NCI-H345 treated with DMSO at 0.1 percent for 48 hours (cell line): ENCODE results near the gene ALDH3B1.
A peak's percentile ranks its signal among the peaks of the same experiment; 100 is the strongest.

ENCODE experiments used
- DNase-seq: peaks from one replicate; lab custom pipeline; 2025; ENCODE audit not compliant: unreplicated experiment; lab: John Stamatoyannopoulos, UW

The ALDH3B1 gene

DNA sequence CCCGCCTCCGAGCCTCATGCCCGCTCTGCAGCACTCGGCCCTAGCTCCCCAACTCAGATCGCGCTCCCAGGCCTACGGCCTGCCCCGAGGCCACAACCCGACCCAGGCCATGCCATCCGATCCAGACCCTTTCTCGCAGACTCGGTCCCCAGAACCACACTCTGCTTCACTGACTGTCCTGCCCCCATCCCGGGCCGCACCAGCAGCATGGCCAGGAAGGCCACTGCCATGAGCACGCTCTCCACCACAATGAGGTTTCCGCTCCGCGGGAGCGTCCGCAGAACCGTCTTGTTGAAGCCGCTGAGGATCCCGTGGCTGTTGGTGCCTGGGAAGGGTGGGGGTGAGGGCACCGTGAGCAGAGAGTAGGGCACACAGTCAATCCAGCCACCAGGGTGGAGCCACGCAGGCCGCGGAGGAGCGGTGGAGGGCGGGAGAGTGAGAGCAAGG, 12.6 kb upstream of the ALDH3B1 start:
- DNase-seq, result no peak

DNA sequence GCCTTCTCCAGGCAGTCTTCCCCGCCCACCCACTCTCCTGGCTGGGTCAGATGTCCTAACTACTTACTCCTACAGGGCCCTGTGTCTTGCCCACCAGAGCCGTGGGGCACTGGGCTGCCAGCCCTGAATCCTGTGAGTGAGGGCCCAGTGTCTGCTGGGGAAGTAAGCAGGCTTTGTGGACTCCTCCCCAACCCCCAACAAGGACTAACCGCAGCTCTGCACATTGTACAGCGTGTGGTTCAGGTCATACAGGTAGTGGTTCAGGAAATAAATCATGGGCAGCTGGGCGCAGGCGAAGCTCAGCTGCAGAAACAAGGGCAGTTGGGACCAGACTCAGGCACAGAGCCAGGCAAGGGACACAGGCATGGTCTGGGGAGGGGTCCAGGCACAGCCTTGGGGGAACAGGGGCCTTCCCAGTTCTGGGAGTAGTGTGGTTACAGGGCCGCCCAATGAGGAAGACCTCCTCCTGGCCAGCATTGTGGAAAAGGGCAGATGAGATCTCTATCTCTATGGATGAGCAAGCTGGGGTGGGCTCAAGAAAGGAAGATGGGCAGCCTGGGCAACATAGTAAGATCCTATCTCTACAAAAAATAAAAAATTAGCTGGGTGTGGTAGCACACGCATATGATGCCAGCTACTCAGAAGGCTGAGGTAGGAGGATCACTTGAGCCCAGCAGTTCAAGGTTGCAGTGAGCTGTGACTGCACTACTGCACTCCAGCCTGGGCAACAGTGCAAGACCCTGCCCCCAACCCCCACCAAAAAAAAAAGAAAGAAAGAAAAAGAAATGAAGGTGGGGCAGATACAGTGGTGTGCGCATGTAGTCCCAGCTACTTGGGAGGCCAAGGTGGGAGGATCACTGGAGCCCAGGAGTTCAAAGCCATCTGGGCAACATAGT, 11.7 kb upstream of the ALDH3B1 start:
- DNase-seq, result no peak

GRCh38 chr11:67999201-67999629, 10.9 kb upstream of the ALDH3B1 start:
- no peak for DNase-seq

GRCh38 chr11:67999704-68000103, 10.4 kb upstream of the ALDH3B1 start:
- no peak for DNase-seq

- no peak for DNase-seq
These were observed 7.6 kb upstream of the ALDH3B1 start for GRCh38 chr11:68002575-68002937.

DNA sequence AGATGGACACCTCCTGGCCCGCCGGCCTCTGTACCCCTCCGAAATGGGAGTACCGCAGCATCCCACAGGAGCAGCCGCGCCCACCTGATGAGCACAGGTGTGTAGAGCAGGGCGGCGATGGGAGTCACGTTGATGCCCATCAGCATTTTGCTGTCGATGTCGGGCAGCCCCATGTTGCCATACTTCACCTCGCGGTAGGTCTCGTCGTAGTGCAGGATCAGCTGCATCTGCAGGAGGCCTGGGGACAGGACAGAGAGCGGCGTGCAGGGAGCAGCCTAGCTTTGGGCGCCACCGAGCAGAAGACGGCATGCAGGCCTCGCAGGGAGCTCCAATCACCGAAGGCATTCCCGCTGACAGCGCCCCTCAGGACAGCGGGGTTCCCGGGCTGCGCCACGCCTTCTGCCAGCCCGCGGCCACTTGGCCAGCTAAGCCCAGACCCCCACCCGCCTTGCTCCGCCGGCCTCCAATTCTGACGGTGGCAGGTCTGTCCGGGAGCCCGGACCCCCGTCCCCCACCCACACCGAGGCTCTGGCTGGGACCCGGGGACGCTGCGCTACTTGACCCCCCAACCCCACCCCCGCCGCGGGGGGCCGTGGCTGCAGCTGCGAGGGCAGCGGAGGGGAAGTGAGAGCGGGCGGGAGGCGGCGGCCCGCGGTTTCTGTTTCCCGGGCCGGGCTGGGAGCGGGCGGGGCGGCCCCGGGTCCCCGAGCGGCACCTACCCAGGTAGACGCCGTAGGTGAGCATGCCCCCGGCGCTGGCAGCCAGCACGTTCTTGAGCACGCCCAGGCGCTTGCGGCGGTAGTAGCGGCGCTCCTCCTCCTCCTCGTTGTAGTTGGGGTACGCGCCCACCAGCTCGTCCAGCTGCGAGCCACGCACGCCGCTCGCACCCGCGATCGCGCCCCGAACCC, 6.9 kb upstream of the ALDH3B1 start:
- no peak for DNase-seq

- DNase-seq, result peak; percentile 43
These were observed 6.1 kb upstream of the ALDH3B1 start, which contains the start of gene UNC93B1 for GRCh38 chr11:68003846-68004550. Gene UNC93B1, minus strand, starts transcription at chr11:68004097. Its CDS starts 54 bp downstream, at chr11:68004043.

GRCh38 chr11:68004551-68005335, 5.4 kb upstream of the ALDH3B1 start:
- DNase-seq, result no peak

- no peak for DNase-seq
These were observed 3.4 kb upstream of the ALDH3B1 start for GRCh38 chr11:68006606-68007166.

GRCh38 chr11:68007498-68008380, 2.4 kb upstream of the ALDH3B1 start:
- no peak for DNase-seq

- DNase-seq, result peak; percentile 46
These were observed 1.5 kb upstream of the ALDH3B1 start for GRCh38 chr11:68008381-68009337.

- no peak for DNase-seq
These were observed 587 bp upstream of the ALDH3B1 start for GRCh38 chr11:68009391-68010089.

- no peak for DNase-seq
These were observed 1.2 kb downstream of the ALDH3B1 start for GRCh38 chr11:68011051-68011943.

DNA sequence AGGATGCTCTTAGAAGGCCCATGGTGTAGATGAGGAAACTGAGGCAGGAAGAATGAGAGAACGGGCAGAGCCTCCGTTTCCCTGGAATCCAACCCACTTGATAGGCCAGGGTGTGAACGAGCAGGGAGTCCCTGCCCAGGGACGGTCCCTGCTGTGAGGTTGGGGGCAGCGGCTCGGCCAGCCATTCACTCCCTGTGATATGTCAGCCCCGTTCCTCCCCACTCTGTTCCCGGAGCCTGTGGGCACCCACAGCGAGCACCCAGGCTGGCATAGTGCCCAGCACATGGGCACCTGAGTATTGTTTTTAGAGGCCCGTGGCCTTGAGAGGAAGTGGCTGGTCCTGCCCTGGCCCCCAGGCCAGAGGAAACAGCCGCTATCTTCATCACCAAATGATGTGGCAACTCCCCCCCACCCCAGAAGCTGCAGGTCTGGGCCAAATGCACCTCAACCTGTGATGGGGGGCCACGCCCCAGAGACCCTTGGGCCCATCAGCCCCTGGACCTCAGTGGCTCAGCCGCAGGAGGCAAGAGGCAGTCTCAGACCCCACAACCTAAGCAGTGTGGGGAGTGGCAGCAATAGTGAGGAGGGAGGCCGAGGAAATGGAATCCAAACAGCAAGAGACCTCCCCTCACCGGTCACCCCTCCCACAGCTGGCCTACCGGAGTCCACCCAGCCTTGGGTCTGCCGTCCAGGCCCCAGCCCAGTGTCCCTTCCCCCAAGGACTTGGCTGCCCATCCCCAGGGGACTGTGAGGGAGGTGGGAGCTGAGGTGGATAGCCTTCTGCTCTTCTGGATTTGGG, 2.1 kb downstream of the ALDH3B1 start:
- no peak for DNase-seq

GRCh38 chr11:68012843-68013610, 2.9 kb downstream of the ALDH3B1 start:
- no peak for DNase-seq
